GM21390 (cell line): ENCODE results near the gene IRAK4.

Experiments used
- ATAC-seq: cut with Tn5 transposase; IDR thresholded peaks from one replicate; pipeline ENCODE4 v1.9.1; 2021; ENCODE audit not compliant: unreplicated experiment

IRAK4 gene

DNA sequence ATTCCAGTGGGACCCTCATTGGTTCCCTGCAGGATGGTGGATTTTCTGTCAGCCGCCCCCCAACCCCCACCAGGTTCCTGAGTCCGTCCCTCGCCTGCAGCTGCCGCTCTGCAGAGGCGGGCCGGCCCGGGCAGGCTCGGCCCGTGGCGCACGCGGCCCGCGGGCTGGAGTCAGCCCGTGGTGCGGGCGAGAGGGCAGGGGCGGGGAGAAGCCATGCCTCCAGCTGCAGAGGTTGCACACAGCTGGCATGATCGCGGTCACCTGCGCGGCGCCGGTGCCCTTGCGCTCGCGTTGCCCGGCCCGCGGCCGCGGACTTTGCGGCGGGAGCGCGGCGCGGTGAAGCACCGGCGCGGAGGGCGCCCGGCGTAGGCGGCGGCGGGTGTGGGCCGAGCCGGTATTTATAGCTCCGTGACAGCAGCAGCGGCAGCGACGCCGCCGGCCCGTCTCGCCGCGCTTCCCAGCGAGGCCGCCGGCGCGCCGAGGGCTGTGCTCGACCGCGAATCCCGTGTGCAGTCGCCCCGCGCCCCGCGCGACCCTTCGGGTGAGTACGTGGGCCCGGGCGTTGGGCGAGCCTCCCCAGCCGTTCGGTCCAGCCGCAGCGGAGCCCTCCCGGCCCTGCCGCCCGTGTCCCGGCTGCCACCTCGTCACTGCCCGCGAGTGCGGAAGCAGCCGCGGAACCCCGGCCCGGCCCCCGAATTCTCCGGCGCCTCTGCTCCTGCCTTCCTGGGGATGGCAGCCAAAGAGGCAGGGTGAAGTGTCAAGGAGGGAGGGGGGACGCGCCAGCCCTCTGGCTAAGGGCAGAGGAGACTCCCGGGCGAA lies 77.1 kb downstream of the IRAK4 start, which contains the start of gene TMEM117:
Gene TMEM117 (plus strand): TSS at position 426 of the 819 bp plus-strand sequence.
- peak; percentile 76 for ATAC-seq

- peak; percentile 20 for ATAC-seq
These were observed 77.8 kb downstream of the IRAK4 start for GRCh38 chr12:43836475-43836989.
